HEK293 (cell line): Measurements from ENCODE around the gene TTLL1.

ENCODE experiments used
- KLF16 ChIP-seq: fragments of 450-650 bp; formaldehyde crosslinking; IDR thresholded peaks from 2 replicates; pipeline ENCODE4 v1.5.1; 2017; ENCODE audit warnings: missing biosample characterization, missing genetic modification characterization
- ZNF146 ChIP-seq: fragments of 450-650 bp; formaldehyde crosslinking; IDR thresholded peaks from 2 replicates; pipeline ENCODE4 v1.5.1; 2016; ENCODE audit warnings: missing biosample characterization, missing genetic modification characterization
- ZNF600 ChIP-seq: fragments of 450-650 bp; formaldehyde crosslinking; IDR thresholded peaks from 2 replicates; pipeline ENCODE4 v1.5.1; 2016; ENCODE audit warnings: missing biosample characterization, missing genetic modification characterization
- TF ChIP-seq, protein P1 (sequence below): fragments of 450-650 bp; formaldehyde crosslinking; IDR thresholded peaks from 2 replicates; pipeline ENCODE4 v1.5.1; 2016; ENCODE audit warnings: missing biosample characterization, missing genetic modification characterization

DNA sequence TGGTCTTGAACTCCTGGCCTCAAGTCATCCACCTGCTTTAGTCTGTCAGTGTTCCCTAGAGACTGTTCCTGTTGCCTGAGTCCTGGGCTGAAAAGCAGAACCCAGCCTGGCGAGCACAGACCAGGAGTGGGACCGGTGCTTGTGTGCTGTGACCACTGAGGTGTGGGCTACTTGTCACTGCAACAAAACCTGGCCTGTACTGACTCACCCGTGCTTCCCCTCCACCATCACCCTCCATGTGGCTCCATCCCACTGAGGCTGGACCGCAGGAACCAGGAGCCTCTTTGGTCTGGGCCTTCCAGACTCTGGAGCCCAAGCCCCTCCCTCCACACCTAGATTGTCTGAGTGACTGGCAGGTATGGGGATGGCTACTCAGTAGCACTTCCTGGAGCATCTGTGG, 45.4 kb upstream of the TTLL1 start:
- TF ChIP-seq, protein P1, sequence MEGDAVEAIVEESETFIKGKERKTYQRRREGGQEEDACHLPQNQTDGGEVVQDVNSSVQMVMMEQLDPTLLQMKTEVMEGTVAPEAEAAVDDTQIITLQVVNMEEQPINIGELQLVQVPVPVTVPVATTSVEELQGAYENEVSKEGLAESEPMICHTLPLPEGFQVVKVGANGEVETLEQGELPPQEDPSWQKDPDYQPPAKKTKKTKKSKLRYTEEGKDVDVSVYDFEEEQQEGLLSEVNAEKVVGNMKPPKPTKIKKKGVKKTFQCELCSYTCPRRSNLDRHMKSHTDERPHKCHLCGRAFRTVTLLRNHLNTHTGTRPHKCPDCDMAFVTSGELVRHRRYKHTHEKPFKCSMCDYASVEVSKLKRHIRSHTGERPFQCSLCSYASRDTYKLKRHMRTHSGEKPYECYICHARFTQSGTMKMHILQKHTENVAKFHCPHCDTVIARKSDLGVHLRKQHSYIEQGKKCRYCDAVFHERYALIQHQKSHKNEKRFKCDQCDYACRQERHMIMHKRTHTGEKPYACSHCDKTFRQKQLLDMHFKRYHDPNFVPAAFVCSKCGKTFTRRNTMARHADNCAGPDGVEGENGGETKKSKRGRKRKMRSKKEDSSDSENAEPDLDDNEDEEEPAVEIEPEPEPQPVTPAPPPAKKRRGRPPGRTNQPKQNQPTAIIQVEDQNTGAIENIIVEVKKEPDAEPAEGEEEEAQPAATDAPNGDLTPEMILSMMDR (tag by site-specific recombination) = no peak
- TF ChIP-seq ZNF146 (no peak), KLF16 (tag by site-specific recombination) (no peak), ZNF600 (tag by site-specific recombination) (no peak)
